ENCODE results near the gene CD46.

CD46 gene

DNA sequence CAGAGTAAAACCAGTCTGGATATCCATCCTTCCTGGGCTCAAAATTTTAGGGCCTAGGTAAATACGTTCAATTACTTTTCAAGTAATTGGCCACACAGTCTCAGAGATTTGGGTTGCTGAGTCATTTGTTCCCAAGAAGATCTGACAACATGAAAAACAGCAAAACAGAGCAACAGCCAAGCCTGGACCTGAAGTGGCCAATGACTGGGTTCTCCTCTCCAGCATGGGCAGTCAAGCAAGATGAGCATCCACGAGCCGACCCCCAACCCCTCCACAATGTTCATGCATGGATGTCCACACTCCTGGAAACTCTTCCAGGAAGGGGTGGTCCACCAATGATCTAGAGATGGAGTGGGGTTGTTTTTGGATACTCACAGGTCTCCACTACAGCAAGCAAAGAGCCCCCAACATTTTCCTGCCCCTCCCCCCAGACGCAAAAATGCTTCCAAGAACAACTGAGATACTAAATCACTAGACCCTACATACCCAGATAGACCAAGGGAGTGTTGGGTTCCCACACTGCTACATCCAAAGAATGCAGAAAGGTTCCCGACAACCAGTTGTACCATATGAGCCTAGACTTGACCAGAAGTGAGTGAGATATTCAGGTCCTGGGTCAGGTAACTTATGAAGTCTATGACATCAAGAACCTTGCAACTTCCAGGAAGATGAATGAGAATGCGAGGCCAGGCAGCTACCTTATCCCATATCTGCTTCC is 73.0 kb downstream of the CD46 start:
- peak in 3 of 10 donors; percentile 14 to 71 (median 63) for DNase-seq
- intact Hi-C loops (cut with DNase I), result loop anchor here (5.0 kb wide), 1 partner anchor 137 kb away; no protein-coding TSS in a partner anchor

DNA sequence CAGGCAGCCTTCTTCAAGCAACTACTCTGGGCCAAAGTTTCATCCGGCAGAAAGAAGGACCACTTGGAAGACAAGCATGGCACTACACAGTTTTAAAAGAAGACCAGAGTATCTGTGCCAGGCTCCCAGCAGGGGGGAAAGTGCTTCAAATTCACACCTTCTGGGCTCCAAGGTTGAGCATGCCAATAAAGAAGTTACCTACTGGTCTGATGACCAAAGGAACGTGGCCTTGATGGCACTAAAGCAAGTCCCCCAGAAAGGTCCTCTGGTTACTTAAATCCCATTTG is 73.5 kb downstream of the CD46 start:
- intact Hi-C loops (cut with DNase I), result loop anchor here (5.0 kb wide), 1 partner anchor 137 kb away; no protein-coding TSS in a partner anchor
- DNase-seq, result peak in 2 of 10 donors; percentile 13 to 57

DNA sequence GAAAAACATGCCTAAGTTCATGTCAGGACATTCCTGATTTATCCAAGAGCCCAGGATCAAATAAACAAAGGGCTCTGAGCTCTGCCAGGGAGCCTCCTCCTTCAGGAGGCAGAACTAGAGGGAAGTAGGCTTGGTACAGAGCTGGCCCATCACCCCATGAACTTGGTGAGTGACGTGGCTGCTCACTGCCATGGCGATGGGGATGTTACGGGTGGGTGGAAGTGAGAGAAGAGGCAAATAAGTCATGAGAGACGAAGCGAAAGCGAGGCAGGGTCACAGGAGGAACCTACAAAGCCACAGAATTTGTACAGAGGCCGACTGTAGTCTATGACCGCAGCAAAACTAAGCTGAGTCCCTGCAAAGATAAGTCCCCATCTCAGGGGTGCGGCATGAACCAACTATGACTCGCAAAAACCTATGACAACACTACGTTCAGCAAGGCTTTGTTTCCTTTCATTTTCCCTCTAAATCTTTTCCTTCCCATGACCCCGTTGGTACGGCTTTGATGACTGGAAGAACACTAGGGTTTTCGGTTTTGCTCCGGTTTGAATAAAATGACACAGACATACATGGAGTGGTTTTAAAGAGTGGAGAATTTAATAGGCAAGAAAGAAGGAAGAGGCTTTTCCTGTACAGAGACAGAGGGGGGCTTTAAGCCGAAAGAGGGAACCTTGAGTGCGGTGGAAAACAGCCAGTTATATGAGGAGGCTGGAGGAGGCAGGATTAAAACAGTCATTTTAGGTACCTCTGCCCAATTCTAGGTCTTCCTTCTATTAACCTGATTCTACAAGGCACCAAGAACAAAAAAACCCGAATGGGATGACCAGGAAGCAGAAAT is 74.1 kb downstream of the CD46 start:
- intact Hi-C loops (cut with DNase I), result loop anchor here (5.0 kb wide), 1 partner anchor 136 kb away; no protein-coding TSS in a partner anchor
- peak in 4 of 10 donors; percentile 9 to 86 (median 57) for DNase-seq

GRCh38 chr1:207826557-207827487 is 75.0 kb downstream of the CD46 start:
- intact Hi-C loops (cut with DNase I), result loop anchor here (5.0 kb wide), 1 partner anchor 135 kb away; no protein-coding TSS in a partner anchor
- peak in 3 of 10 donors; percentile 1 to 66 (median 16) for DNase-seq

GRCh38 chr1:207827488-207827830 is 75.6 kb downstream of the CD46 start:
- intact Hi-C loops (cut with DNase I), result loop anchor here (5.0 kb wide), 1 partner anchor 135 kb away; no protein-coding TSS in a partner anchor
- peak in 3 of 10 donors; percentile 1 to 54 (median 11) for DNase-seq

- DNase-seq, result peak in 1 of 10 donors; percentile 8
- intact Hi-C loops (cut with DNase I), result loop anchor here (5.0 kb wide), 1 partner anchor 134 kb away; no protein-coding TSS in a partner anchor
Measured at GRCh38 chr1:207828046-207828445, 76.2 kb downstream of the CD46 start.

GRCh38 chr1:207828485-207829158 is 76.8 kb downstream of the CD46 start:
- DNase-seq, result peak in 6 of 10 donors; percentile 61 to 96 (median 70)

GRCh38 chr1:207829576-207829975 is 77.7 kb downstream of the CD46 start:
- DNase-seq, result no peak
- intact Hi-C loops (cut with DNase I), result loop anchor here (5.0 kb wide), 1 partner anchor 133 kb away; no protein-coding TSS in a partner anchor

More at GRCh38 chr1:207828485-207829158, 76.8 kb downstream of the CD46 start:
- intact Hi-C loops (cut with DNase I), result loop anchor here (5.0 kb wide), 1 partner anchor 134 kb away; no protein-coding TSS in a partner anchor

DNA sequence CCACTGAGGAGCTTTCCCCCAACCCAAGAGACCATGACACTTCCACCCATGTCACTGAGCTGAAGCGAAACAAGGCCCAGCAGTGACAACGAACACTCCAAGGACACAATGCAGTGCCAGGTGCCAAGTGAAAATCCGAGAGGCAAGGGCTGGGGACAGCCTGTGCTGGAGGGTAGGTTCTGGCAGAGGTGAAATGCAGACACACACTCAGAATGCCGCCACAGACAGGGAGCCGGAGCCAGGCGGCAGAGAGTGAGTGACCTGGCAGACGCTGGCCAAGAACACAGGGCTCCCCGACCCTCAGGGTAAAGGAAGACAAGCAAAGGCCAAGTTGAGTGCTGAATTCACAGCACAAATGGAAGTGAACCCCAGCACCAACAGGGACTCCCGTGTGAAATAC is 78.9 kb downstream of the CD46 start:
- DNase-seq, result peak in 3 of 10 donors; percentile 13 to 78 (median 75)
- intact Hi-C loops (cut with DNase I), result loop anchor here (2.0 kb wide), 1 partner anchor 38 kb away; no protein-coding TSS in a partner anchor

GRCh38 chr1:207831517-207832327 is 79.9 kb downstream of the CD46 start:
- DNase-seq, result peak in 2 of 10 donors; percentile 14 to 62
- intact Hi-C loops (cut with DNase I), result loop anchor here (2.0 kb wide), 1 partner anchor 37 kb away; no protein-coding TSS in a partner anchor

DNA sequence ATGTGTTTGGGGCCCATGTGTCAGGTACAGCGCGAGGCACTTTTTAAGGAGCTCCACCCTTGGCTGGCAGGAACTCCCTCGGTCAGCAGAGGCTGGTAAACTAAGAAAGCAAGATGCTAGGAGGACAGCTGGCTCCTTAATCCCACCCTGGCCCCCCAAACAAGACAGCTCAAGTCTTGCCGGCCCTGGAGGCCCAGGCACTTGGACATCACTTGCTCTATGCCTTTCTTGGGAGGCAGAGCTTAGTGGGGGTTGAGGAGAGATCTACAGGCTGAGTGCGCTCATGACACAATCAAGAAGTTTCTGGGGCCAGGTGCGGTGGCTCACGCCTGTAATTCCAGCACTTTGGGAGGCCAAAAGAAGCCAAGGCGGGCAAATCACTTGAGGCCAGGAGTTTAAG is 80.9 kb downstream of the CD46 start:
- intact Hi-C loops (cut with DNase I), result no loop called here
- DNase-seq, result peak in 2 of 10 donors; percentile 5 to 56

DNA sequence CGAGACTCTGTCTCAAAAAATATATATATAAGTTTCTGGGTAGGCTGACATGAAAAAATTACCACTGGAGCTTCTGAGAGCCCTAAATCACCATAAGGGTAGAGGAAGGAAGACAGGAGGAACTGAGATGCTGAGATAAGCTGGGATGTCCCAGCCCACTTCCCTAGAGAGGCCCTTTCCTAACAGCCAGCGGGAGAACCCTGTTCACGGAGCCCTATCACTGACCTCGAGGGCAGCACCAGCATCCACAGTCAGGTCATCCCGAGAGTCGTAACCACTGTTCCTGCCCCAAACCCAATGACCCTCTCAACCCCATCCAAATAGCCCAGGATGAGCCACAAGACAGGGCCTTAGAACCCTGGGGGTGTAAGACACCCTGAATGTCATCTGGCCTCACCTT is 81.5 kb downstream of the CD46 start:
- peak in 1 of 10 donors; percentile 4 for DNase-seq
- intact Hi-C loops (cut with DNase I), result no loop called here

- intact Hi-C loops (cut with DNase I), result no loop called here
Measured at GRCh38 chr1:207833956-207834660, 82.3 kb downstream of the CD46 start.

GRCh38 chr1:207835958-207836357 is 84.1 kb downstream of the CD46 start:
- intact Hi-C loops (cut with DNase I), result no loop called here
- DNase-seq, result peak in 2 of 10 donors; percentile 12 to 75

More at GRCh38 chr1:207833956-207834660, 82.3 kb downstream of the CD46 start:
- no peak for DNase-seq

GRCh38 chr1:207836591-207837347 is 84.9 kb downstream of the CD46 start:
- DNase-seq, result peak in 3 of 10 donors; percentile 12 to 74 (median 73)
- intact Hi-C loops (cut with DNase I), result no loop called here

DNA sequence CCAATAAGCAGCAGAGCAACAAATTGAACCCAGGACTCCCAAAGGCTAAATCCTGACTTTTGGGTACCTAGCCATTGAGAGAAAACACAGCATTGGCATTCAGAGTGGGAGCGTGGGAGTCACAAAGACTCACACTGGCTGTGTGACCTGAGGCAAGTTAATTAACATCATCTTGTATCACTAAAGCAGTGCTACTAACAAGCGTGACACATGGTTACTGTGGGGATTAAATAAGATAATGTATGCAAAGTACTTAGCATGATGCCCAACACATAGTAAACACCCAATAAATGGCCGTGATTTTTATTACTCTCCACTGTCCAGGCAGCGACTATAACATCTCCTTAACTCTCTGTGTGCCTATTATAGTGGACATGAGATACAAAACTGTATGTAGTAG is 85.8 kb downstream of the CD46 start:
- DNase-seq, result no peak
- intact Hi-C loops (cut with DNase I), result no loop called here
